Fibroblast of mammary gland (primary cell): ENCODE results near the gene SNX13.
"Not testable (repeated sequence)": the region's sequence is repeated elsewhere in the genome, so short reads cannot be mapped to it uniquely, and the experiment has no call there.

Experiments used
- DNase-seq: peaks from one replicate; pipeline ENCODE4 v3.0.0-alpha.2; 2010; ENCODE audit warnings: low read depth
- H3K4me3 ChIP-seq: 2 replicates; pipeline ENCODE4 v1.5.1; 2011; ENCODE audit warnings: low read depth, mild to moderate bottlenecking, low read length, moderate library complexity; ENCODE audit not compliant: control insufficient read depth
- TF ChIP-seq, protein P1 (sequence below): conservative IDR thresholded peaks from 2 replicates; pipeline ENCODE4 v1.5.1; 2011; ENCODE audit warnings: low read depth, low read length, inconsistent platforms; ENCODE audit not compliant: control insufficient read depth, insufficient read depth

SNX13 gene

DNA sequence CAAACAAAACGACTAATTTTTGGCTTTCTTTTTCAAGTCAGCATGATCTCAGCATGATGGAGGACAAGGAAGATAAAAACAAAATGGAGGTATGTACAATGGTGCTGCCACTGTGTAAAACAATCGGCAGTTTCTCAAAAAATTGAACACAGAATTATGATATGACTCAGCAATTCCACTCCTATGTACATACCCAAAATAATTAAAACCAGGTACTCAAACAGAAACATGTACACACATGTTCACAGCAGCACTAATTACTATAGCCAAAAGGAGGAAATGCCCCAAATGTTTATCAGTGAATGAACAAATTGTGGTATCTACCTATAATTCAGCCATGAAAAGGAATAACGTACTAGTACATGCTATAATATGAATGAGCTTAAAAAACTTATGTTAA is 29.9 kb downstream of the SNX13 start:
- no peak overlapping the region for H3K4me3 ChIP-seq
- DNase-seq = no peak
- TF ChIP-seq, protein P1, sequence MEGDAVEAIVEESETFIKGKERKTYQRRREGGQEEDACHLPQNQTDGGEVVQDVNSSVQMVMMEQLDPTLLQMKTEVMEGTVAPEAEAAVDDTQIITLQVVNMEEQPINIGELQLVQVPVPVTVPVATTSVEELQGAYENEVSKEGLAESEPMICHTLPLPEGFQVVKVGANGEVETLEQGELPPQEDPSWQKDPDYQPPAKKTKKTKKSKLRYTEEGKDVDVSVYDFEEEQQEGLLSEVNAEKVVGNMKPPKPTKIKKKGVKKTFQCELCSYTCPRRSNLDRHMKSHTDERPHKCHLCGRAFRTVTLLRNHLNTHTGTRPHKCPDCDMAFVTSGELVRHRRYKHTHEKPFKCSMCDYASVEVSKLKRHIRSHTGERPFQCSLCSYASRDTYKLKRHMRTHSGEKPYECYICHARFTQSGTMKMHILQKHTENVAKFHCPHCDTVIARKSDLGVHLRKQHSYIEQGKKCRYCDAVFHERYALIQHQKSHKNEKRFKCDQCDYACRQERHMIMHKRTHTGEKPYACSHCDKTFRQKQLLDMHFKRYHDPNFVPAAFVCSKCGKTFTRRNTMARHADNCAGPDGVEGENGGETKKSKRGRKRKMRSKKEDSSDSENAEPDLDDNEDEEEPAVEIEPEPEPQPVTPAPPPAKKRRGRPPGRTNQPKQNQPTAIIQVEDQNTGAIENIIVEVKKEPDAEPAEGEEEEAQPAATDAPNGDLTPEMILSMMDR = no peak

DNA sequence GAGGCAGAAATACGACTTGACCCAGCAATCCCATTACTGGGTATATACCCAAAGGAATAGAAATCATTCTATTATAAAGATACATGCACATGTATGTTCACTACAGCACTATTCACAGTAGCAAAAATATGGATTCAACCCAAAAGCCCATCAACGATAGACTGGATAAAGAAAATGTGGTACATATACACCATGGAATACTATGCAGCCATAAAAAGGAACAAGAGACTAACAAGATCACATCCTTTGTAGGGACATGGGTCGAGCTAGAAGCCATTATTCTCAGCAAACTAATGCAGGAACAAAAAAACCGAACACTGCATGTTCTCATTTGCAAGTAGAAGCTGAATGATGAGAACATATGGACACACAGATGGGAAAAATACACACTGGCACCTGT is 31.0 kb downstream of the SNX13 start:
- not testable (repeated sequence) for DNase-seq, H3K4me3 ChIP-seq

DNA sequence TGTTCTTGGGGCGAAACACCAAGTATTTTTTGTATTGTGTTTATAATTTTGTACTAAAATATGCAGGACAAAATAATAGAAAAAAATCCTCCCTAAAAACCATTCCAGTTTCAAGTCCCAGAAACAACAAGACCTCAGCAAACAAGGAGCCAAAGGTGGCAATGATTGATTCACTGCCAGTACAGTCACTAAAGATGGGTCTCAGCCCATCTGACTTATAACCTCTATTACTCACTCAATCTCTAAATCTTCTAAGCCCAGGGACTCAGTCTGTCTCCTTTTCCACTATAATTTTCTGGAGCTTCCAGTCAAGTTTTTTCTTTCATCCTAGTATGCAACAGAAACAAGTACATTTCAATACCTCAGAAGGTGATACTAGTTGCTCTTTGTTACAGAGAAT is 33.3 kb downstream of the SNX13 start:
- H3K4me3 ChIP-seq = no peak overlapping the region
- DNase-seq = peak; percentile 50
- TF ChIP-seq, protein P1 = no peak

DNA sequence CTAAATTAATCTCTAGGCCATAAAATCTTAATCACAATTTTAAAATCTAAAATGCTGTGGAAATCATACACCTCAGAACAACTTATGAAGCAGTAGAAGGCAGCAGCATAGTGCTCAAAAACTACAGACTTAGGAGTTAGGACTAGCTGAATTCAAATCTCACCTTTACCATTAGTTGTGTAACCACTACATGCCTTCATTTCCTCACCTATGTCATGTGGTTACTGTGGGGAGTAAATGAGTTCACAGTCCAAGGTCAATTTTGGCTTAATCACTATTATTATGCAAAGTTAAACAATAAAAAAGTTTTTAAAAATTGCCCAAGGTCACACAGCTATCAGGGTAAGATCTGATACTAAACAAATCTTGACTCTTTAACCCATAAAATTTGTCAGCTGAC is 37.0 kb downstream of the SNX13 start:
- no peak overlapping the region for H3K4me3 ChIP-seq
- no peak for DNase-seq
- TF ChIP-seq, protein P1 = no peak

DNA sequence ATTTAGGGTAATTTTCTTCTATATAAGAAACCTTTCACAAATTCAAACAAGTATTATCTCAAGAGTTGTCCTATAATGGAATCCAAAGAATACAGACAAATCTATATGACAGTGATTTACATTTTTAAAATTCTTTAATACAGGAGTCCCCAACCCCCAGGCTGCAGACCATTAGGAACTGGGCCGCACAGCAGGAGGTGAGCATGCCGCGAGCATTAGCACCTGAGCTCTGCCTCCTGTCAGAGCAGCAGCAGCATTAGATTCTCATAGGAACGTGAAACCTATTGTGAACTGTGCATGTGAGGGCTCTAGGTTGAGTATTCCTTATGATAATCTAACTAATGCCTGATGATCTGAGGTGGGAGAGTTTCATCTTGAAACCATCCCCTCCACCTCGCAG is 37.7 kb downstream of the SNX13 start:
- no peak overlapping the region for H3K4me3 ChIP-seq
- DNase-seq = no peak
- TF ChIP-seq, protein P1 = no peak

DNA sequence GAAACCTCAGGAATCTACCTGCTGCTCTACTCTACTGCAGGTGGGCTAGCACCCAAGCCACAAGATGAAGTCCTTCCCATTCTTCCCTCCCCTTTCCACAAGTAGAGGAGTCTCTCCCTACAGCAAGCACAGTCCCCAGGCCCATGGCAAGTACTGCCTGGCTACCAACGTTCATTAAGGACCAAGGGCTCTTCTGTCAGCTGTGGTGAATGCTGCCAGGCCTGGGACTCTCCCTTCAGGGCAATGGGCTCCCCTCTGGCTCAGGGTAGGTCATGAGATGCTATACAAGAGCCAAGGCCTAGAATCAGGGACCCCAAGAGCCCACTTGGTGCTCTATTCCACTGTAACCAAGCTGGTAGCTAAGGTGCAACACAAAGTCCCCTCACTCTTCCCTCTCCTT is 39.8 kb downstream of the SNX13 start:
- no peak overlapping the region for H3K4me3 ChIP-seq
- DNase-seq = no peak
- TF ChIP-seq, protein P1 = no peak

DNA sequence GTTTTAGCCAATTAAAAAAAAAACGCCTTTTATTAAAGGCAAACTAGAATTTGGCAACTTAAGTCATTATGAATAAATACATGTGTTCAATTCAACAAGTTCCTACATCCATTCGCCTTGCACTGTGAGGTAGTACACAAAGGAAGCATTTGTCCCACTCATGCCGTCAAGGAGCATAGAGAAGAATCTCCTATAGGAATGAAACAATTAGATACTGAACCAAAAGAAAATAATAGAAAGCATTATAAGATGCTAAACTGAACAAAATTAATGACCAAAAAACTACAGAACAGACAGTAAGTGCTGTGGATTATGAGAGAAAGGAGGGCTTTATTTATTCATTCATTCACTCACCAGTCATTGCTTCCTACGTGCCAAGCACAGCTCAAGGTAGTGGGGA is 42.2 kb downstream of the SNX13 start:
- TF ChIP-seq, protein P1 = no peak
- no peak for DNase-seq

More for the DNA sequence above, 42.2 kb downstream of the SNX13 start:
- H3K4me3 ChIP-seq = no peak overlapping the region
